IMR-90 (cell line): ENCODE data around the gene AOPEP. TPM values are rescaled to one million over a fixed set of nuclear protein-coding genes. Genes with fewer than 3 reads are reported as not detected.

Experiments
- ATAC-seq: fragments of 200-7000 bp; cut with Tn5 transposase; 2 replicates; pipeline ENCODE4 v1.9.1; 2020; ENCODE audit warnings: low read depth, mild to moderate bottlenecking, moderate library complexity
- BruUV-seq: library from RNA; stranded (reverse); fragments of 400-500 nt; replicated peaks from 2 replicates; lab custom pipeline; 2021; lab: Mats Ljungman, UMichigan
- CTCF ChIA-PET: fragments of 300-600 bp; formaldehyde crosslinking; extraction: SDS; loops from one replicate; lab custom pipeline; 2021; ENCODE audit warnings: antibody characterized with exemption; lab: Yijun Ruan, JAX
- POLR2A ChIA-PET: fragments of 300-600 bp; sonication (Branson Sonifier 250); formaldehyde crosslinking; loops from one replicate; lab custom pipeline; 2022; ENCODE audit warnings: antibody characterized with exemption; ENCODE audit not compliant: unreplicated experiment; lab: Charles Lee
- DNase-seq: peaks from one replicate; pipeline ENCODE4 v3.0.0; 2013
- H2AFZ ChIP-seq: replicated peaks from 2 replicates; pipeline ENCODE3; 2013; ENCODE audit warnings: low read length, mild to moderate bottlenecking; ENCODE audit not compliant: poor library complexity
- H2AK5ac ChIP-seq: 2 replicates; pipeline ENCODE4 v1.6.1; 2013; ENCODE audit warnings: low read depth, low read length, inconsistent platforms
- H2AK9ac ChIP-seq: replicated peaks from 2 replicates; pipeline ENCODE3; 2013; ENCODE audit warnings: mild to moderate bottlenecking, low read depth, low read length, moderate library complexity; ENCODE audit not compliant: poor library complexity
- H2BK120ac ChIP-seq: 2 replicates; pipeline ENCODE4 v1.6.1; 2013; ENCODE audit warnings: low read depth, low read length, inconsistent platforms
- H2BK15ac ChIP-seq: 3 replicates; pipeline ENCODE4 v1.6.1; 2013; ENCODE audit warnings: low read depth, low read length, inconsistent platforms
- H2BK20ac ChIP-seq: 2 replicates; pipeline ENCODE4 v1.6.1; 2013; ENCODE audit warnings: low read depth, mild to moderate bottlenecking, inconsistent platforms, low read length, moderate library complexity
- H2BK5ac ChIP-seq: 2 replicates; pipeline ENCODE4 v1.6.1; 2013; ENCODE audit warnings: mild to moderate bottlenecking, low read depth, low read length, inconsistent platforms; ENCODE audit not compliant: poor library complexity, severe bottlenecking
- H3K14ac ChIP-seq: replicated peaks from 2 replicates; pipeline ENCODE4 v1.6.1; 2013; ENCODE audit warnings: low read depth, low read length, inconsistent platforms
- H3K18ac ChIP-seq: 2 replicates; pipeline ENCODE4 v1.6.1; 2013; ENCODE audit warnings: low read depth, low read length, control low read depth
- H3K23ac ChIP-seq: 2 replicates; pipeline ENCODE4 v1.6.1; 2013; ENCODE audit warnings: low read depth, low read length, inconsistent platforms
- H3K27ac ChIP-seq: 2 replicates; pipeline ENCODE4 v1.5.1; 2013; ENCODE audit warnings: mild to moderate bottlenecking, control low read depth, low read length; ENCODE audit not compliant: insufficient read depth
- H3K27me3 ChIP-seq: 2 replicates; pipeline ENCODE4 v1.6.1; 2013; ENCODE audit warnings: low read length; ENCODE audit not compliant: control insufficient read depth, insufficient read depth
- H3K36me3 ChIP-seq: 2 replicates; pipeline ENCODE4 v1.6.1; 2013; ENCODE audit warnings: low read length, mixed read lengths; ENCODE audit not compliant: control insufficient read depth, insufficient read depth
- H3K4ac ChIP-seq: 2 replicates; pipeline ENCODE4 v1.6.1; 2013; ENCODE audit warnings: low read depth, low read length, inconsistent platforms
- H3K4me1 ChIP-seq: 2 replicates; pipeline ENCODE4 v1.6.1; 2013; ENCODE audit warnings: low read length, mixed read lengths; ENCODE audit not compliant: control insufficient read depth, insufficient read depth
- H3K4me2 ChIP-seq: 2 replicates; pipeline ENCODE4 v1.6.1; 2013; ENCODE audit warnings: low read depth, mild to moderate bottlenecking, control low read depth, low read length, moderate library complexity
- H3K4me3 ChIP-seq: 2 replicates; pipeline ENCODE4 v1.5.1; 2013; ENCODE audit warnings: low read depth, mild to moderate bottlenecking, control low read depth, low read length, moderate library complexity; ENCODE audit not compliant: insufficient read depth
- H3K56ac ChIP-seq: 2 replicates; pipeline ENCODE4 v1.6.1; 2013; ENCODE audit warnings: low read length, inconsistent platforms; ENCODE audit not compliant: insufficient read depth; ENCODE audit errors: extremely low read depth
- H3K79me1 ChIP-seq, 2 experiments: 2 replicates each; pipeline ENCODE4 v1.6.1; 2013; ENCODE audit warnings: low read length in 2 of 2, inconsistent platforms in 1 of 2, low read depth in 1 of 2
- H3K9ac ChIP-seq: 2 replicates; pipeline ENCODE4 v1.6.1; 2013; ENCODE audit warnings: low read depth, low read length, control low read depth
- H3K9me1 ChIP-seq: 2 replicates; pipeline ENCODE4 v1.6.1; 2013; ENCODE audit warnings: low read length, inconsistent platforms; ENCODE audit not compliant: insufficient read depth
- H3K9me3 ChIP-seq: 2 replicates; pipeline ENCODE4 v1.6.1; 2013; ENCODE audit warnings: low read length; ENCODE audit not compliant: control insufficient read depth, insufficient read depth
- H4K20me1 ChIP-seq: 2 replicates; pipeline ENCODE4 v1.6.1; 2013; ENCODE audit warnings: low read length, inconsistent platforms; ENCODE audit not compliant: insufficient read depth
- H4K5ac ChIP-seq: 2 replicates; pipeline ENCODE4 v1.6.1; 2013; ENCODE audit warnings: mild to moderate bottlenecking, low read depth, low read length, control low read depth
- H4K8ac ChIP-seq, 2 experiments: 2 replicates each; pipeline ENCODE4 v1.6.1; 2013; ENCODE audit warnings: low read depth in 2 of 2, low read length in 2 of 2, control low read depth in 1 of 2, inconsistent platforms in 1 of 2
- H4K91ac ChIP-seq: 2 replicates; pipeline ENCODE4 v1.6.1; 2013; ENCODE audit warnings: low read depth, low read length, inconsistent platforms; ENCODE audit not compliant: insufficient read depth
- BHLHE40 ChIP-seq: fragments of 150-350 bp; IDR thresholded peaks from 2 replicates; pipeline ENCODE4 v1.6.1; 2016; ENCODE audit warnings: mild to moderate bottlenecking, low read depth, low read length
- CEBPB ChIP-seq: IDR thresholded peaks from 2 replicates; pipeline ENCODE4 v1.6.1; 2012; ENCODE audit warnings: low read depth, low read length, improper control_type of control experiment
- CTCF ChIP-seq: conservative IDR thresholded peaks from 2 replicates; pipeline ENCODE4 v1.5.1; 2012; ENCODE audit warnings: mild to moderate bottlenecking, low read depth, low read length, improper control_type of control experiment
- FOS ChIP-seq: fragments of 150-350 bp; IDR thresholded peaks from 2 replicates; pipeline ENCODE4 v1.6.1; 2016; ENCODE audit warnings: low read depth, low read length
- MAFK ChIP-seq: IDR thresholded peaks from 2 replicates; pipeline ENCODE4 v1.6.1; 2012; ENCODE audit warnings: low read depth, low read length, improper control_type of control experiment
- MXI1 ChIP-seq: IDR thresholded peaks from 2 replicates; pipeline ENCODE4 v1.6.1; 2012; ENCODE audit warnings: low read depth, mild to moderate bottlenecking, low read length, moderate library complexity, borderline replicate concordance
- NFE2L2 ChIP-seq: fragments of 150-350 bp; IDR thresholded peaks from 2 replicates; pipeline ENCODE4 v1.6.1; 2016; ENCODE audit warnings: low read depth, mild to moderate bottlenecking, low read length
- POLR2A ChIP-seq: IDR thresholded peaks from 2 replicates; pipeline ENCODE4 v1.6.1; 2012; ENCODE audit warnings: mild to moderate bottlenecking, low read depth, low read length
- RAD21 ChIP-seq: IDR thresholded peaks from 2 replicates; pipeline ENCODE4 v1.6.1; 2012; ENCODE audit warnings: low read length, improper control_type of control experiment
- RCOR1 ChIP-seq: IDR thresholded peaks from 2 replicates; pipeline ENCODE4 v1.6.1; 2012; ENCODE audit warnings: mild to moderate bottlenecking, low read length, improper control_type of control experiment; ENCODE audit not compliant: insufficient replicate concordance
- RFX5 ChIP-seq: IDR thresholded peaks from 2 replicates; pipeline ENCODE4 v1.8.0; 2012; ENCODE audit warnings: low read depth, mild to moderate bottlenecking, low read length, moderate library complexity
- SMC3 ChIP-seq: fragments of 150-350 bp; IDR thresholded peaks from 2 replicates; pipeline ENCODE4 v1.6.1; 2016; ENCODE audit warnings: low read depth, mild to moderate bottlenecking, antibody characterized with exemption, low read length, moderate library complexity
- USF2 ChIP-seq: fragments of 150-350 bp; IDR thresholded peaks from 2 replicates; pipeline ENCODE4 v1.6.1; 2017; ENCODE audit warnings: mild to moderate bottlenecking, antibody characterized with exemption, low read length, low read depth
- WGBS, 2 experiments: methylation state at CpG; one replicate each; pipeline versions ENCODE4 v1.1.5 to v1.1.7; 2013; ENCODE audit warnings: missing lambda C conversion rate in 2 of 2; ENCODE audit not compliant: insufficient read length in 1 of 2; ENCODE audit errors: extremely low coverage in 2 of 2; 5-methylcytosine and 5-hydroxymethylcytosine counted together
- dilution Hi-C: fragments of 300-500 bp; cut with HindIII; formaldehyde crosslinking; loops from one replicate; pipeline ENCODE4 v1.14.3; 2018; ENCODE audit warnings: low sequenced_read_pairs; ENCODE audit not compliant: unreplicated experiment
- in situ Hi-C: fragments of 300-500 bp; cut with MboI; formaldehyde crosslinking; loops from 3 replicates; pipeline ENCODE4 v1.14.3; 2019; ENCODE audit warnings: low sequenced_read_pairs, inconsistent platforms, mixed read lengths
- intact Hi-C: fragments of 100-400 bp; cut with micrococcal nuclease; formaldehyde crosslinking; loops from 2 replicates; pipeline ENCODE4 v1.10.0; 2022
- polyA plus RNA-seq, 3 experiments: library from polyadenylated mRNA; depleted of rRNA; stranded (reverse); fragments of >200 nt; gene quantifications; 2 replicates each; pipeline ENCODE4 v1.2.3, GENCODE V29; 2012; ENCODE audit warnings: low replicate concordance in 1 of 3
- total RNA-seq: library from RNA; depleted of rRNA; stranded (reverse); fragments of >200 nt; gene quantifications from 2 replicates; pipeline ENCODE4 v1.2.3, GENCODE V29; 2012

The AOPEP gene
- total and polyA plus RNA-seq, 2 of the 4 experiments (the other 2 are of a cell fraction): 34.9 to 38.7 TPM

- Histone ChIP-seq H3K9me1 (peaks cover 30% of the 10 kb centered on the region), H2BK5ac (peak overlapping the region; percentile 78), H3K4ac (peak overlapping the region; percentile 87), H2BK120ac (peak overlapping the region; percentile 82), H2AK9ac (peak overlapping the region; percentile 29), H2BK20ac (peak overlapping the region; percentile 75), H3K36me3 (peaks cover 27% of the 10 kb centered on the region), H3K27ac (peak overlapping the region; percentile 64), H3K56ac (peak overlapping the region; percentile 39; the same call in 1 of the 2 replicates), H4K8ac (peak overlapping the region; percentile 59 to 74), H3K9ac (peak overlapping the region; percentile 33), H3K4me2 (peak overlapping the region; percentile 37), H3K23ac (peak overlapping the region; percentile 80), H3K14ac (peak overlapping the region; percentile 79), H4K5ac (peak overlapping the region; percentile 6; the same call in 1 of the 2 replicates), H2BK15ac (peak overlapping the region; percentile 67; the same call in 1 of the 3 replicates), H3K4me1 (peaks cover 32% of the 10 kb centered on the region), H3K9me3 (no peaks in the 10 kb centered on the region), H3K18ac (peak overlapping the region; percentile 51), H4K91ac (peak overlapping the region; percentile 91), H2AK5ac (peak overlapping the region; percentile 93), H3K27me3 (no peaks in the 10 kb centered on the region), H3K79me1 (peaks cover 10 to 85% of the 10 kb centered on the region in 2 experiments), H2AFZ (no peak overlapping the region), H4K20me1 (peaks cover 37% of the 10 kb centered on the region), H3K4me3 (no peak overlapping the region)
- peak; percentile 83 for ATAC-seq
- CTCF ChIA-PET: interaction anchor here (0.7 to 1.5 kb wide), 6 partner anchors 9 to 345 kb away, joined by 3 to 10 read pairs (median 3); no protein-coding TSS in a partner anchor
- DNase-seq: peak; percentile 94
- dilution Hi-C loops (no loop called here), in situ Hi-C loops (loop anchor here (10.0 kb wide), 1 partner anchor 241 kb away; no protein-coding TSS in a partner anchor), intact Hi-C loops (loop anchor here (1.0 kb wide), 1 partner anchor 243 kb away; no protein-coding TSS in a partner anchor)
- no TSS peak for BruUV-seq
- POLR2A ChIA-PET: interaction anchor here (0.5 kb wide), 1 partner anchor 122 kb away, joined by 4 read pairs; no protein-coding TSS in a partner anchor
- WGBS, 2 experiments: 6% methylated on average over 3 of the region's 13 CpGs; no CpG with 5 or more reads in 1 of the 2 experiments
- peak; percentile 52 for TF ChIP-seq RAD21
- no peak for TF ChIP-seq RFX5
- peak; percentile 26; the same call in 1 of the 2 replicates for TF ChIP-seq CEBPB
- peak; percentile 11; the same call in 1 of the 2 replicates for TF ChIP-seq USF2
- TF ChIP-seq SMC3: no peak
- TF ChIP-seq BHLHE40: peak; percentile 48; the same call in 1 of the 2 replicates
- TF ChIP-seq RCOR1: no peak
- TF ChIP-seq FOS: no peak
- peak; percentile 48 for TF ChIP-seq CTCF
- peak; percentile 39; the same call in 1 of the 2 replicates for TF ChIP-seq POLR2A
- TF ChIP-seq MXI1: peak; percentile 70; the same call in 1 of the 2 replicates
- TF ChIP-seq MAFK: no peak
- no peak for TF ChIP-seq NFE2L2
These were observed 299.0 kb downstream of the AOPEP start for GRCh38 chr9:95025213-95026147.
